IPS-NIHi11 (cell line): ENCODE results near the gene CRACR2A.
A peak's percentile ranks its signal among the peaks of the same experiment; 100 is the strongest.

Experiments used
- DNase-seq: peaks from one replicate; pipeline ENCODE4 v3.0.0; 2012; ENCODE audit warnings: mixed read lengths, low spot score

CRACR2A gene

DNA sequence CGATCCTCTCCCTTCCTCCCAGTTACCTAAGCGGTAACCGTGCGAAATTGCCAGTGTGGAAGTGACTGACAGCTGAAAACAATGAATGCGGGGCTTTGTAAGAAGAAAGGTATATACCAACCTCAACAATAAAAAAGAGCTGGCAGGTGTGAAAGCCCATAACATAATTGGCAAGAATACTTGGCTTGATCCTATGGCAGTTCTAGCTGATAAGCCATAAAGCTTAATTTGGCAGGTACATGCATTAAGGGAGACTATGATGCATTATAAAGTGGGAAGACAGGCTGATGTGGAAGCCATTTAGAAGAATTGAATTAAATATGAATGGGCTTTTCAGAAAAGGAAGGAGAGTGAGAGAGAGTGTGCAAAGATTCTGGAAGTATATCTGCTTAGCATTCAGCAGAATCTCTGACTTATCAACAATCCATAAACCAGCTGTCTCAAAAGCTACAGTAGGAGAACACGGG is 71.3 kb downstream of the CRACR2A start:
- no peak for DNase-seq

- DNase-seq, result peak; percentile 31
Measured at GRCh38 chr12:3680919-3681594, 71.9 kb downstream of the CRACR2A start.

- no peak for DNase-seq
Measured at GRCh38 chr12:3679831-3680230, 73.1 kb downstream of the CRACR2A start.

GRCh38 chr12:3677609-3678008 is 75.3 kb downstream of the CRACR2A start:
- no peak for DNase-seq

DNA sequence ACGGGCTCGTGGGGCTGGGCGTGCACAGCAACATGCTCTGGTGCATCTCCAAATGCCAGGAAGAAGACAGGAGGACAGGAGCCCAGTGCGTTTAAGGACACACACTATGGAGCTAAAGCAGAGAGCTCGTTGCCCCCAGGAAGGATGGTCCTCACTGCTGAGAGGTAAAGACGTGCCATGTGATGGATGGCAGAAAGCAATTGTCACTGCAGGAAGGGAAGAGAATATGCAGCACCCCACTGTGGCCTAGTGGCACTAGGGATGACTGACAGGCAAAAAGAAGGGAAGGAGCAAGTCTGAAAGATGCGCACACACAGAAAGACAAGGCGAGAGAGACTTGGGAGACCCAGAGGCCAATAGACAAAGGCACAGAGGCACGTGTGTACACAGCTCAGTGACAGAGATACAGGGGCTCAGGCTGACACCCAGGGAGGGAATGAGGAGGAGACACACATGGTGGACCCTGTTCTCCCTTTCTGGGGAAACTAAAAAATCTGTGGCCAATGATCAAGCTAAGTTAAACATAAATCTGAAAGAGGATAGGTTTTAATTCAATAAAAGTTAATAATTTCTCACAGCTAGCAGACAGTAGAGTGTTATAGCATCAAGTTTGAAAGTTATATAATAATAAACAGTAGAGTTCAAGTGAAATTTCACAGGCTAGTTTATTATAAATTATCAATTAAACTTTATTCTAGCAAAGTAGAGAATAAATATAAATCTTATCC is 78.8 kb downstream of the CRACR2A start:
- DNase-seq, result no peak

DNA sequence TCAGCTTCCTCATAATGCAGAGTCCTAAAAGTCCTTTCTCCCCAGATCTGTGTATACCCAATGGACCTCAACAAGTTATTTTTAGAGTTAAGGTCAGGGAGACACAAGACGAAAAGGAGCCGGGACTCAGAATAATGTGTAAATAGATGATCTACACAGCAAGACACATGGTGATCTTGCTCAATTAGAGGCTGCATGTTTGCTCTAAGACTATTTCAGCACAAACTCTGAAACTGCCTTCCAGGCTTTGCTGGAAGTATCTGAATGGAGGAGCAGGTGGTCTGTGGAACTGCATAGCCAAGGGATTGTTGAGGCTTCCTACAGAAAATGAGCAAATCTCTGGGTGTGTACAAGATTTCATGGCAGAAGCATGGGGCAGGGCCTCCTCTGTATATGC is 80.8 kb downstream of the CRACR2A start:
- DNase-seq, result no peak

DNA sequence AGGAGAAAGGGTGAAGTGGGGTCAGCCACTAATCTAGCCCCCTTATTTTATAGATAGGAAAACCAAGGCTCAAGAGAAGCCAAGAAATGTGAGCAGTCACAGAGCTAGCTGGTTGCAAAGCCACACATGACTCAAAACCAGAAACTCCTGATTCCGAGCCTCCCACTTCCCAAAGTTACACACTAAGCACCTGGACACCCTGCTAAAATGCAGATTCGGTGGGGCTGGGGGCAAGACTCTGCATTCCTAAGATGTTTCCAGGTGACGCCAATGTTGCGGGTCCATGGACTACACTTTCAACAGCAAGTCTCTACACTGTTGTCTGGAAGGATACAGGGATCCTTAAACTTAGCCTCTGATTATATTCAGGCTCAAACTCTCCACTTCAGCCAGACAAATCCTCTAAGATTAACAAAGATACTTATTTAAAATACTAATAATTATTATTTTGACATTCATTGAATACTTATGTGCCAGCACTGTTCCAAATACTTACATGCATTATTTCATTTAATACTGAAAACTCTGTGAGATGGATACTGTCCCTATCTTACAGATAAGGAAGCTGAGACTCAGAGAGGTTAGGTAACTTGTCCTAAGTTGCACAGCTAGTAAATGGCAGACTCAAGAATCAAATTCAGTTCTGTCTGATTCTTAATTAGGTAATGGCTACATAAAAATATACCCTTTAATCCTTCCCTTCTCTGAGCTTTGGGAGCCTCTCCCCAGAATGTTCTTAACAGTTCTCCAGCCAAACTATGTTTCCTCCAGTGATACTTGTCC is 81.4 kb downstream of the CRACR2A start:
- no peak for DNase-seq

DNA sequence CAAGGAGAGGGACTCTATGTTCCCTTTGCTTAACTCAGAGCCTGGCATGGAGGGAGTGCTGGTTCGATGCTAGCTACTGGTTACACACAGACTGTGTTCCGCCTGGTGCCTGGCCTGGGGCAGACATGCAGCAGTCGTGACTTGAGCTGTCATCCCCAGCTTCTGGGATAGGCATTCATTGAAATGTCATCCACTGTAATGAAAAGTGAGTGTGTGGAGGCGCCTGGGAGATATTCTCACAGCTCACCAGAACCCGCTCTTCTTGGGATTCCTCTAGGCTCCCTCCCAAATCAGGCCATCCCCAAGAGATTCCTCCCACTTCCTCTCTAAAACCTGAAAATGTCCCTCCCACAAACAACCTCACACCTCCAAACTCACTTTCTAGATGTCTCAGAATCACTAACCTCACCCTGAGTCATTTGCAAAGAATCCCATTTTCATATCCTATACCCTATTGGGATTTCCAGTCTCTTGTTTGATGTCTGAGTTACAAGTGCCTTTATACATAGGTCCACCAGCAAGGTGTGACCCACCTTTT is 82.8 kb downstream of the CRACR2A start:
- DNase-seq, result no peak

- no peak for DNase-seq
Measured at GRCh38 chr12:3669594-3669993, 83.3 kb downstream of the CRACR2A start.

- no peak for DNase-seq
Measured at GRCh38 chr12:3668479-3669165, 84.3 kb downstream of the CRACR2A start.

DNA sequence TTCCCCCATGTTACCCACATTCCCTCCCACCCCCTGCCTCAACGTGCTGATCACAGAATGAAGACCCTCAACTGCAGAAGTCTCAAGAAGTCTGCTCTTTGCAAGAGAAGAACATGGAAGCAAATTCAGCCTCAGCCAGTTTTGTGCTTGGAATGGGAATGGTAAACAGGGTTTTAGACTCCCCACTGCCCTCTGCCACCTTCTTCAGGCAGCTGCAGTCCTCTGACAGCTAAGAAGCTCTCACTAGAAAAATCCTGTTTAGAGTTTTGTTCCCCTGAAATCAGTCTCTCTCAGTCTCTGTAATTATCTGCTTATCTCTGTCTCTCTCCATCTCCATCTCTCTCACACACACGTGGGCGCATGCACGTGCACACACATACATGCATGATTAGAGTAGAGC is 85.4 kb downstream of the CRACR2A start:
- DNase-seq, result no peak

- no peak for DNase-seq
Measured at GRCh38 chr12:3666441-3666840, 86.5 kb downstream of the CRACR2A start.

- DNase-seq, result peak; percentile 35
Measured at GRCh38 chr12:3662521-3662921, 90.4 kb downstream of the CRACR2A start.

DNA sequence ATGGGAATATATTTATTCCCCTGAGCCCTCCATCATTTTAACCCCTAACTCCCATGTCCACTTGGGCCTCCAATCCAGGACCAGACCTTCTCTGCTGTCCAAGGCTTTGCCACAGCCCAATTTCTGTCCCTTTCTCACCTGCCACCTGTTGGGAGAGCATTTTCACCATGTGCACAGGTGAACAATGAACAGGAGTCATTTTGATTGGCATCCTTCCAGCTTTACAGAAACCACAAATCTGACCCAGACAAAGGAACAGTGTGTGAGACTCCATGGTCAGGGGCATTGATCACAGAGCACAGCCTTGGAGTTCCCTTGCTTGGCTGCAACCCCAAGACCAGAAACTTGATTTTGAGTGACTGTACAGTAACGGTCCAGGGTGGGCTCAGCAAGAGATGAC is 91.9 kb downstream of the CRACR2A start:
- no peak for DNase-seq

DNA sequence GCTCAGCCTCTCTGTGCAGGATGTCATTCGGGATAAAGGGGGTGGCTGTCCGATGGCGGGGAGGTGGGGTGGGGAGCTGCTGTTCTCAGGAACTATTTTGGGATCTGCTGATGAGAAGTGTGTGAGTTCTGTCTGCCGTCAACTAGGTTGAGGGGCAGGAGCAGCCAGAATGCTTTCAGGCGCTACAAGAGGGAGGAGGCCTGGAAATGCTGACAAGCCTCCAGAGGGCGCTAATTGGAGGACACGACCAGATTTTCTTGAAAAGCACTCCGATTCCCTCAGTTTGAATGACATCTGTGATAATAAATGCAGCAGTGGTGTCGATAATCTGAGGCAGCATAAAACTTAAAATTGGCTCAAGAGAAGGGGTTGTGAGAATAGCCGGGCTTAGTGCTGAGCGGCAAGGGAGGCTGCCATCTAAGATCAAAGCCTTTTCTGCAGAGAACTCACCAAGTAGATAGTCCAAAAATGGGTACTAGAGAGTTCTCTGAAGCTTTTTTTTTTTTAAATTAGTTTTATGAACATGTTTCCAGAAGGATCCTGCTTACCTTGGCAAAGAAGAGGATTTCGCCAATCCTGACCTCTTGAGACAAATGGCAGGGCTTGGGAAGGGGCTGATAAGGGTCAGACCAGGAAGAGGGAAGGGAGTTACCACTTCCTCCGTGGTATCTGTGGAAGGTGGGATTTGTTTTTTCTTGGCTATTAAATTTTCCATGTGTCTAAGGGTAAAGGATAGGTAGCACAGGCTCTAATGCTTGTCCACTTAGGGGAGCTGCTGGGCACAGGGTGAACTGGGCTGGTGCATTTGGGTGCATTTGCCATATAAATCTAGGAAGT is 94.4 kb downstream of the CRACR2A start:
- peak; percentile 78 for DNase-seq

DNA sequence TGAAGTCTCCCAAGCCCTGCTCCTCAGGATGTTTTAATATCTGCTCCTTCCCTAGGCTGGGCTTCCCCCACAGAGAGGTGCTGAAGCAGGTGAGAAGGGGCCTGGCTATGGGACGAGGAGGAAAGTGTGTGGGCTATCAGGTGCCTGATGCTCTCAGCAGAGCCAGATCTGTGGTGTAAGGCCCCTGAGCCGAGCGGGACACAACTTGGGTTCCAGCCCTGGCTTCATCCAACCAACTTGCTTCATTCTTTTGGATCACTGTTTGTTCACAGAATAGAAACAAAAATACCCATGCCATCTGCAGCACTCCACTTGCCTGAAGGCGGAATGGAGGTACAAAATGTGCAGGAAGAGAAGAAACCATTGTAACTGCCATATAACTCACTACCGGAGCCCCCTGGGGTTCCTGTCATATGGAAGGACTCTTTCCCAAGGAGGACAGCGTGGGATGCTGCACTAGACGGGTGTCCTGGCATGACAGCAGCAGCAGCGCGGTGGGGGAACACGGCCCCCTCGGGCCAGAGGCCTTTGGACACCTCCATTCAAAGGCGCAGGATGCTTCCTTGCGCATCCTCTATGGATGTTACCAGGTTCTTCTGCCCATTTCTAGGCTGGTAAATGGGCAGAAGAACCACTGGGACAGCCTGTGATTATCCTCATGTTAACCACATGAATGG is 95.8 kb downstream of the CRACR2A start:
- DNase-seq, result no peak

DNA sequence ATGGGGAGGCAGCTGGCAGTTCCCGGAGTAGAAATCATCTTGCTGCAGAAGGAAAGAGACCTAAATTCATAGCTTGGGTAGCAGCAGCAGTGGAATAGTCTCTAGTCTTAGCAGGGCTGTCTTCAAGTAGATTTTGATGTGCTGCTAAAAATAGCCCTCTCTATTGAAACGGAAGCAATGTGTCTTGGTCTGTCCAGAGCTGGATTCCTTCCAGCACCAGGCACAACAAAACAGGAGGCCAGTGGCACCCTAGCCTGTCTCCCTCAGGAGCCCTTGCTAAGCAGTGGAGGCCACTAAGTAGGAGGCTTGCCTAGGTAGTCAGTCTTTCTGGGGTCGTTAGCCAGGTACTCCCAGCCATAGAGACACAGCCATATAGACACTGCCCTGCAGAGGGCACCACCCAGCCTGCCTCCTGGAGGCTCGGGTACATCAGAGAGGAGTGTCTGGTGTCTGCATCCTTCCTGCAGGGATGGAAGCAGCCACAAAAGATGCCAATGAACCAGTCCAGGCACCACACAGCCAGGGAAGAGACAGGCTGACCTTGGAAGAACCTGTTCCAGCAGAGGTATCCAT is 97.5 kb downstream of the CRACR2A start:
- peak; percentile 78 for DNase-seq

GRCh38 chr12:3651585-3652424 is 101.1 kb downstream of the CRACR2A start:
- no peak for DNase-seq

DNA sequence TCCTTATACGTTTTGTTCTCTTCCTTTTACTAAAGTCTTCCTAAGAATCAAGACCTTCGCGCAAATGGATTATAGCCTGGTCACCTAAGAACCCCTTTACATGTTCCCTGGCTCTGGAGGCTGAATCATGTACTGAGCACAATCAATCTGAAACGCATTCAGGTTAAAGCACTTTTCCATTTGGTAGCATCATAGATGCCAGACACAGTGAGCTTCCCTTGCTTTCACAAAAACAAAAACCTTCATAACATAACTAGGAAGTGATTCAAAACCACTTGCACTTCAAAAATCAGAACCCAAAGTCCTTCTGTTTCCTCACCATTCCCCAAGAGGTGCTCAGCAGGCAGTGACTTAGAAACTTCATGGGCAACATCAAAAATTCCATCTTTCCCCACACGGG is 105.4 kb downstream of the CRACR2A start:
- DNase-seq, result no peak
